ENCODE results near the gene FRMD4A.

The FRMD4A gene

DNA sequence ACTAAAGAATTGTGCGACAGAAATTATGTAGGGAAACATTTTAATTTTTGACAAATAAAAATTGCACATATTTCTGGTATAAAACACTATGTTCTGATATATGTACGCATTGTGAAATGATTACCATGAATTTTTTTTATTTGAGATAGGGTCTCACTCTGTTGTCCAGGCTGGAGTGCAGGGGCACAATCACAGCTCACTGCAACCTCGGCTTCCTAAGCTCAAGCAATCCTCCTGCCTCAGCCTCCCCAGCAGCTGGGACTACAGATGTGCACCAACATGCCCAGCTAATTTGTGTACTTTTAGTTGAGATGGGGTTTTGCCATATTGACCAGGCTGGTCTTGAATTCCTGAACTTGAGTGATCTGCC is 149.2 kb downstream of the FRMD4A start:
- no peak for DNase-seq

- no peak for DNase-seq
These were observed 149.7 kb downstream of the FRMD4A start for GRCh38 chr10:14180911-14181566.

GRCh38 chr10:14179251-14179650 is 151.5 kb downstream of the FRMD4A start:
- no peak for DNase-seq

GRCh38 chr10:14173706-14174594 is 156.8 kb downstream of the FRMD4A start:
- peak; percentile 59 for DNase-seq

DNA sequence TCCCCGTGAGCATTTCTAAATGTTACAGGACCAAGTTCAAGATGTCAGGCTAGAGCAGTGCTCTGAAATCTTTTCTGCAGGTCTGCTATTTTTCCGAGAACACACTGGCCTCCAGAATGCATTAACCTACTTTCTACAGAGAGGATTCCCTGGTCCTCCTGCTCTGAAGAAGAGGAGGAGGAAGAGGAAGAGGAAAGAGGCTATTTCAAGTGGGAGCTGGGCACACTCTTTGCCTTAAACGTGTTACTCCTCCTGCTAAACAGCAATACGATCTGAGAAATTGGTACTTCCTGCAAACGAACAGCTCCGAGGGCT is 157.4 kb downstream of the FRMD4A start:
- no peak for DNase-seq

GRCh38 chr10:14172336-14172950 is 158.3 kb downstream of the FRMD4A start:
- no peak for DNase-seq

DNA sequence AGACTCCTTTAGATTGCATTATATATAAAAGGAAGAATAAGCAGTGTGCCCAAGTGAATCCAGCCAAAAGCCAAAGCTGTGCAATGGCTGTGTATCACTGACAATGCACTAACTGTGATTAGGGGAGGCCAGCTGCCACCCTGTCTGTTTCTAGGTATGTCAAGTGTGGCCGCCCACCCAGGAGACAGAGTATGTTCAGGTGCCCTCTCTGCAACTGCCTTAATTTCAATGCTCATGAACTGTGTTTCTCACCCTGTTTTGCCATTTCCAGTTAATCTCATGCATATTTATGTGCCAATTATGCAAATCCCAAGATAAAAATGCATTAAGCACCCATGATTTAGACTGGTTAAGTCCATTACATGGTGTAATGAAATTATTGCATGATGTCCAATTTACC is 159.4 kb downstream of the FRMD4A start:
- DNase-seq = no peak

DNA sequence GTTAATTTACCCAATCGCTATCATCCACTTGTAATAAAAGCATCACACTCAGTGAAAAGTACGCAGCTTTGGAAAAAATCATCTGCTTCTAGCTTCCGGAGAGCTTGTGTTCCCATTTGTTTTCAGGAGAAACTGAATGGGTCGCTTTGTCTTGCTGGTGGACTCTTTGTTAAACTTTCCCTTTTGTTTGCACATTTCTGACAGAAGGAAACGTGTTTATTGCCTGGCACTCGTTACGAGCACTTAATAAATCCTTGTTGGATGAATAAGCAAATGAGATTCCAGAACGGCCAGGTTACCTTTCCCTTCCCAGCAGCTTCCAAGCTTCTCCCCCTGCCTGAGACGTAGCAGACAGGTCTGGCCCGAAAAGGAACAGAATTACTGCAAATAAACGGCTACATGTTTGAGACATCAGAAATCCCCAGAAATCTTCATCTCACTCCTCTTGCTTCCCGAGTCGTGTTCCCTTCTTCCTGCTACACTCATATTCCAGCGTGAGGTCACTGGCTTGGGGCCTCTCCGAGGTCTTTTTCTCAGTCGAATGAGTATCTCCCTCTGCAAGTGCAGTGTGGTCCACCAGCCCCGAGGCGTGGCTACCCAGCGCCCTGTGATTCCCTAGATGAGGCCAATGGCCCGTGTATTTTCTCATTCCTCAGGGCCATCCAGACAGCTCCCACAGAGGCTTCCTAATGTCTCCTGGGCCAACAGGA is 167.2 kb downstream of the FRMD4A start:
- DNase-seq = no peak

GRCh38 chr10:14162629-14163344 is 167.9 kb downstream of the FRMD4A start:
- DNase-seq = no peak

GRCh38 chr10:14162061-14162460 is 168.7 kb downstream of the FRMD4A start:
- DNase-seq = no peak

DNA sequence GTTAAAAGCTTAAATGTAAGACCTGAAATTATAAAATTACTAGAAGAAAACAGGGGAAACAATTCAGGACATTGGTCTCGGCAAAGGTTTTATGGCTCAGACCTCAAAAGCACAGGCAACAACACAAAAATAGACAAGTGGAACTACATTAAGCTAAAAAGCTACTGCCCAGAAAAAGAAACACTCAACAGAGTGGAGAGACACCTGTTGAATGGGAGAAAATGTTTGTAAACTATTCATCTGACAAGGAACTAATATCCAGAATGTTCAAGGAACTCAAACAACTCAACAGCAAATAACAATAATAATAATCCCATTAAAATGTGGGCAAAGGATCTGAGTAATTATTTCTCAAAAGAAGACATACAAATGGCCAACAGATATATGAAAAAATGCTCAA is 170.4 kb downstream of the FRMD4A start:
- no peak for DNase-seq

- no peak for DNase-seq
These were observed 172.1 kb downstream of the FRMD4A start for GRCh38 chr10:14158575-14158974.

GRCh38 chr10:14156104-14156503 is 174.6 kb downstream of the FRMD4A start:
- DNase-seq = no peak

GRCh38 chr10:14153570-14154055 is 177.1 kb downstream of the FRMD4A start:
- DNase-seq = no peak

- DNase-seq = no peak
These were observed 179.2 kb downstream of the FRMD4A start for GRCh38 chr10:14151571-14151970.

- DNase-seq = no peak
These were observed 180.2 kb downstream of the FRMD4A start for GRCh38 chr10:14150526-14150925.

DNA sequence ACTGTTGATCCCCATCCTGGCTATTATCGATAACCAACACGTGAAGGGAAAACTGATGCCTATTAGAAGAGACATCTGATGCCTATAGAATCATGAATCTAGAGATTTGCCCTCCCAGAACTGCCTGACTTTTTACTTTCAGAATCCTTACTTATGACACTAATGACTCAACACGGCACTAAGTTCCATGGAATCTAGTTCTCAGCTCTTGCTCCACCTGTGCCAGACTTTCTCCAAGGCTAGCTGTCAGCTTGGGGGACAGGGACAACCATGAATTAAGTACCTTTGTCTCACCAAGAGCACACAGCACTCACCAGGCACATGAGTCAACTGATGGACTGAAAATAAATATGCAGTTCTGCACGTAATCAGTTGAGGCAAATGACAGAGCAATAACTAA is 184.2 kb downstream of the FRMD4A start:
- no peak for DNase-seq

DNA sequence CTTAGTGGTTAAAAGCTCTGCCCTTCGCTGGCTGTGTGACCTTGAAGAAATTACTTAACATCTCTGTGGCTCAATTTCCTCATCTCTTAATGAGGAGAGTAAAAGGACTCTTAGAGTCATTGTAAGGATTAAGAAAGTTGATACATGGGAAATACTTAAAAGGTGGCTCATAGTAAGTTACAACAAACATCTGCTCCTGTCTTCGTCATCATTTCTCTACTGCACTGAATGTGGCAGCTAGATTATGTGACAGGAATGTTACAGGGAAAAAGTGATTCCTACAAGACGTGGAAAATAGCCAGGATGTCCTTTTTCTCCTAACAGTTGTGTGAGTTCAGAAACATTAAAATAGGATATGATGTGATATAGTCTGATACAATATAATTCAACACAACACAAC is 184.7 kb downstream of the FRMD4A start:
- no peak for DNase-seq

DNA sequence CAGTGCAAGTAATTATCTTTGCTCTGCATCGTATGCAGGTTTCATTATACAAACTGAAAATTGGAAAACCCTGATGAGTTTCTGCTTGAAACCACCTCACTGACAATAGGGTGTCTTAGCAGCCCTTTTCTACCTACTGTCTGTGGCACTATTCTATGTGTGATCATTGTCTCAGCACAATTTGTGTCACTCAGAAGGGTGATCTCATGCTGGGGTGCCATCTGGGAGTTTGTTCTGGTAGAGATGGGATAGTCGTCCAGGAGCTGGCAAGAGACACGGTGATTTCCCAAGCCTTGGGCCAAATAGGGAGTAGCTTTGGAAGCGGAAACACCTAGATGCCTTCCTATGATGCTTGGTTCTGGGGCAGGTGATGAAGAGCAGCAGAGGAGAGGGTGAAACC is 186.3 kb downstream of the FRMD4A start:
- DNase-seq = no peak

DNA sequence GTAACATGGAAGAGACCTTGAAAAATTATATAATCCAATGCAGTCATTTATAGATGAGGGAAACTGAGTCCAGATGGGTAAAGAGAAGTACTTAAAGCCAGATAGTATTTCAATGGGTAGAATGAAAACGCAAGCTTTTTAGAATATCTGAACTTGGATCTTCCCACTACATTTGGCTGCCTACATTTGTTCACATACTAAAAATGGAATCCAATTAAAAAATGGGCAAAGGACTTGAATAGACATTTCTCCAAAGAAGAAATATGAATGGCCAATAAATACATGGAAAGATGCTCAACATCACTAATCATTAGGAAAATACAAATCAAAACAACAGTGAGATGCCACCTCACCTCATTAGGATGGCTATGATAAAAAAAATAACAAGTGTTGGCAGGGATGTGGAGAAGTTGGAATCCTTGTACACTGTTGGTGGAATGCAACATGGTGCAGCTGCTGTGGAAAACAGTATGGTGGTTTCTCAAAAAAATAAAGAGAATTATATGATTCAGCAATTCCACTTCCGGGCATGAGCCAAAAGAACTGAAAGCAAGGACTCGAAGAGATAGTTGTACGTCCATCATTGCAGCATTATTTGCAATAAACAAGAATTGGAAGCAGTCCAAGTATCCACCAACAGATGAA is 188.0 kb downstream of the FRMD4A start:
- DNase-seq = no peak

DNA sequence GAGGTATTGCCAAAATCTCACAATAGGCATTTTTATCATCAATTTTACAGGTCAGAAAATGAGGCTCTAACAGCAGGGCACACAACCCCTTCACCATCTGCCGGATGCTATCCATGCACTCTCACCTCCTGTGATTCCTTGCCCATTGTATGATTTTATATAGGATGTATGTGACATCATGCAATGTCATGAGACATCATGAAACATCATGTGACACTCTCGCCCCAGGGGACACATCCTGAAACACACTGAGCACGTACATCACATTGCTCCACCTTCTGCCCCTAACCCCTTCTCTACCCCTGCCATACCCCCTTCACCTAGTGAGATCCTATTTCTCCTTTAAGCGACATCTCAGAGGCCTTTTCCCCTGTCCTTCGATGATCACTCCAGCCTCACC is 189.4 kb downstream of the FRMD4A start:
- DNase-seq = no peak

DNA sequence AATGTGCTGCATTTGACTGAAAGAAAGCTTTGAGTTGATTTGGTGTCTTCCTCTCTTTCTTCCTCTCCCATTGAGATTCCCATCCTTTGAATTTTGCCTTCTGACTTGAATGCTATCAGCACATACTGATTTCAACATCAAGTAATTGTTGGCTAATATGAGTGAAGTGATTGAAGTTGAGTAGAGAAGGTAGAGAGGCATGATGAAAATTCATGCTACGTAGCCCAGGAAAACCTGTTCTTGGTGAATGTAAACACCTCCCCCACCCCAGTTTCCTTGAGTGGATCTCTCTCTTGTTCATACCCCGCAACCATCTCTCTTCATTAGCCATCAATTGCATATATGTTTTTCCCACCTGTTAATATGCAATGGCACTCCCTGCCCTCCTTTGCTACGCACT is 193.3 kb downstream of the FRMD4A start:
- no peak for DNase-seq

Data from activated CD8-positive, alpha-beta memory T cell treated with anti-CD3 and anti-CD28 coated beads for 24 hours (primary cell).